Measurements from ENCODE around the gene RTTN.
"Not testable (repeated sequence)": the region's sequence is repeated elsewhere in the genome, so short reads cannot be mapped to it uniquely, and the experiment has no call there.

The RTTN gene

DNA sequence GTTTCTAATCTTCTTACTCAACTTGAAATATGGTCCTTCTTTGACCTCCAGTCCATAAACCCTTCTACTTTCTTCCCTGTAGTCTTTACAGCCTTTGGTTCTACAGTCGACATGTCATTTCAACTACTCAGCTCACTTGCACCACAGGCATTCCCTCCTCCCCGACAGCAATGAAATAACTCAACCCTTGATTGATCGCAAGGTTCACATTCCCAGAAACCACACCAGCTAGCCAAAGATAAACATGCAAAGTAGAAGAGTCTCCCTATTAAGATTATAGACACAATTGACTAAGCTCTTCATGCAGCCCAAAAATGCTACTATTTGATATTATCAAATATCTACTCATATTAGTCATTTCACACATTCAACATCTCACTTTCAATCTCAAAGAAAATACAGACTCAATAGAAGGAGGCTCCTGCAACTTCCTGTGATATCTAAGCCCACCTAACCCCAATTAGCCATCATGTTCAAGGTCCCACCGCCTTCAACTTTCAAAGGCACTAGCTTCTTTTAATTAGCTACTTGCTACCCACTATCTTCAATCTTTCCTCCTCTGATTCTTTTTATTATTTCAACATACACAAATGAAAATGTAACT, 50.8 kb downstream of the RTTN start:
- intact Hi-C loops (cut with DNase I) = no loop called here
- no peak for DNase-seq

DNA sequence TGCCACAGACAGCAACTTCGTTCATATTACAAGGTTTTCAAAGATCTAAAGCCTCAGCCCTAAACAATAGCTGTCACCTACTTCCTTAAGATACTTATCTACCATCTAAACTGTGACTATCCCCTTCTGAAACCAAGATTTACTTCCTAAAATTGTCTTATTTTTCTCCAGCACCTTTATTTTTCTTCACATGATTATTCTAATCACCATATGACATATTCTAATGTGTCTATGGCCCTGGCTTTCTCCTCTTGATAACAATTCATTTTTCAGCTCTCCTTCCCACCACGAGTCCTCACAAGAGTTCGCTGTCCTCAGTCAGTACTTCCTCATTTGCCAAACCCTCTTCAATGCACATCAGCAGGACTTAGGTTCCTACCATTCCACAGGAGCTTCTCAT, 53.9 kb downstream of the RTTN start:
- DNase-seq = no peak
- intact Hi-C loops (cut with DNase I) = no loop called here

DNA sequence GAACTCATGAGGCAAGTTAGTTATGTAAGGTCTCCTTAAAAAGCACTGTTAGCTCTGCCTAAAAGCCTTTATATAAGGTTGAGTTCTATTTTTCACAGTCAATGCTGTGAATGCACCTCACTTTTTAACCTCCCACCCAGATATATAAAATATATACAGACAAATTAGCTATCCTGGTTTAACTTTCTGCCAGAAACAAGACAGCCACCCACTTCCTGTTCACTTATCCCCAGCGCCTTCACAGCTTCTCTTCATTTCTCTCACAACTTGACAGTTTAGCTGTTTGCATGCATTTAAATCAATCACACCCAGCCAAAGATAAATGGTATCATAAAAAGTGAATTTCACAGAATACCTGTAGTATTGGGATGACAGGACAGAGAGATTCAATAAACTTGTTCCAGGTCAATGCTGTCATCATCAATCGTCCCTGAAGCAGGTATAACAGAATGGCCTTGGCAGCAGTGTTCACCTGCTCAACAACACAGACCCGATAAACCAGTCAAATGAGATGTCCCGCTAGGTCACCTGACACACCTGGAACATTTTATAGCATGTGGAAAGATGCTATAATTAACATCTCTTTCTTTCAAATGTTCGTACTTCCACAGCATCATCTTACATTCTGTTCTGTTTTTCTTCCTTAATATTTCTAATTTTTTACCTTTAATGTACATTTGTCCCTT, 55.7 kb downstream of the RTTN start:
- DNase-seq = no peak
- intact Hi-C loops (cut with DNase I) = no loop called here

GRCh38 chr18:70149156-70149555, 56.3 kb downstream of the RTTN start:
- DNase-seq = no peak
- intact Hi-C loops (cut with DNase I) = no loop called here

GRCh38 chr18:70148039-70148938, 57.2 kb downstream of the RTTN start:
- intact Hi-C loops (cut with DNase I) = no loop called here

DNA sequence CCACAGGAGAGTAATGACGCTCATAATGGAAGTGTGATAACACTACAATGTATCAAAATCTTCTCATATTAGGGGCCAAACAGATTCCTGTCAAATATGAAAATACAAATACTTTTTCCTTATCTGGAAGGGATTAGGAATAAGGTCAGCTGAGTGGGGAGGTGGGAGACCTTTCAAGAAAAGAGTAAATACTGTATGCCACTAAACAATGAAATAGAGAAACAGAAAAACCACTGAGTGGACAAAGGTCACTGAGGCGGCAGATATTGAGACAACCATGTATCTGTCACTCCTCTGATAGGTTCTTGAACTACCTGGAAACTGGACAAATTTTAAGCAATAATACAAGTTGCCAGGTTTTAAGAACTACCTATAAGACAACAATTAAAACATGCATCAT, 59.3 kb downstream of the RTTN start:
- no peak for DNase-seq
- intact Hi-C loops (cut with DNase I) = no loop called here

More at GRCh38 chr18:70148039-70148938, 57.2 kb downstream of the RTTN start:
- no peak for DNase-seq

DNA sequence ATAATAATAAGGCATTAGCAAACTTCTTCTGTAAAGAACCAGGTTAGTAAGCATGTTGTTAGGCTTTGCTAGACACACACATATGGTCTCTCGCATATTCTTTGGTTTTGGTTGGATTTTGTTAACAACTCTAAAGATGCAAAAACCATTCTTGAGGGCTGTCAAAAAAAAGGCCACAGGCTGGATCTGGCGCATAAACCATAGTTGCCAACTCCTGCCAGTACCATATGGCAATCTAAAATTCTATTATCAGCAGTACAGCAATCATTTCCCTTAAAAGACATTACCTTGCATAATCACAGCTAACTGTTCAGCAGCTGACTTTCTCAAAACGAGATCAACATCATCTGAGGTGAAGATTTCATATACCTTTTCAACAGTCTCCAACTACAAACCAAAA, 63.5 kb downstream of the RTTN start:
- DNase-seq = no peak
- intact Hi-C loops (cut with DNase I) = no loop called here

DNA sequence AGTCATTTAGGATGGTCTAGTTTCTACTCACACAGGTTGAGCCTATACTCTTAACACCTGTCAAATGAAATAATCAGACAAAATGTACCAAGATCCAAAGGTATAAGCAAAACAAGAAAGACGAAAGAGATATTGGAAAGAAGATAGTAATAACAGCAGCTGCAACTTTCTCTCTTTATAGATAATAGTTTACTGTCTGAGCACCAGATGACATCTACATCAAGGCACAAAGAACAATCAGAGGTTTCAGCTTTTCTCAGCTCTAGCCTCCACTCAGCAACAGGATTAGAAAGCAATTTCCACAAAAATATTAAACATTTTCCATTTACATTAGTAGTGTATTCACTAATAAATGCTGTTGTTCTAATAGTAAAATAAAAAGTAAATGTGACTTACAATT, 66.3 kb downstream of the RTTN start:
- intact Hi-C loops (cut with DNase I) = no loop called here
- DNase-seq = no peak

DNA sequence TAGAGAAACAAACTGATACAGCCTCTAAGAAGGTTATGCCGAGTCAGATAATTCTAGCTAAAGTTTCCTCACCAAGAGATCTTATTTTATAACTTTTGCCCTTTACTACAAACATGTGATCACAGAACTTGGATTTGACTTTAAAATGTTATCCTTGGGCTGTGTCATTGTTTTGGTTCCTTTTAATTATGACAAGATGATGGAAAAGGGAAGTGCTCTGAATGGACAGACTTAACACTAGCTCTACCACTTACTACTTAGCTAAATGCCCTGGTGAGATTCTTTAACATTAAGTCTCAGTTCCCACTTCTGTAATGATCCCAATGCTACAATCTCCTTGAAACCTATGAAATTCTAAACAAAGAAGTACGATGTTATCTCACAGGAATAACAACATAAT, 69.9 kb downstream of the RTTN start:
- intact Hi-C loops (cut with DNase I) = no loop called here
- no peak for DNase-seq

DNA sequence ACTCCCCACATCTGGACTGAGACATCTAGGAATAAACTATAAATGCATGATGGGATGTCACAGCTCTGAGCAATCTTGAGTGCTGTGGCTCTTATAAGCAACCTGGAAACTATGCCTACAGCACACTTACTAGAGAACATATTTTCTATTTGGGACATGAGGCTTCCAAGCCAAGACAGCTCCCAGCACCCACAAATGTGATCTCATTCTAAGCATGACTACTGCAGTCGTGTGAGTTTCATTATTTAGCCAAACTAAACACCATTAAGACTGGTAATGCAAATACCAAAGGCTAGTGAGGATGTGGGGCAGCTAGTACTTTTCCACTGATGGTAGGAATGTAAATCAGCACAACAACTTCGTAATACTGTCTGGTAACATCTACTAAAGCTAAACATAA, 72.5 kb downstream of the RTTN start:
- intact Hi-C loops (cut with DNase I) = no loop called here
- no peak for DNase-seq

DNA sequence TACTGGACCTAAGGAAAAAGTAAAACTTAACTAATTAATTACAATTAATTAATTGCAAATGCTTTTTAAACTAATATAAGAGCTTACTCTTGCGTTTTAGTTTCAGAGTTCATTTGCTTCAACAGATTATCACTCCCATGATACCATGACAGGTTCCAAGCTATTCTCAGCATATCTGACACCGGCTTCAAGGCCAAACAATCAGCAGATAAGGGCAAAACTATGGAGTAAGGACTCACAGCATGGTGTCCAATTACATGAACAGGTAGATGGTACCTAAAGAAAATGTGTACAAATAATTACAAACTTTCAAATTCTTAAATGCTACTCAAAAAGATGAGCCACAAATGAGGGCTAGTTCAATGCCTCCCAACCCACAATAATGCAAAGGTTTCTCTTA, 77.2 kb downstream of the RTTN start:
- intact Hi-C loops (cut with DNase I) = no loop called here
- no peak for DNase-seq

DNA sequence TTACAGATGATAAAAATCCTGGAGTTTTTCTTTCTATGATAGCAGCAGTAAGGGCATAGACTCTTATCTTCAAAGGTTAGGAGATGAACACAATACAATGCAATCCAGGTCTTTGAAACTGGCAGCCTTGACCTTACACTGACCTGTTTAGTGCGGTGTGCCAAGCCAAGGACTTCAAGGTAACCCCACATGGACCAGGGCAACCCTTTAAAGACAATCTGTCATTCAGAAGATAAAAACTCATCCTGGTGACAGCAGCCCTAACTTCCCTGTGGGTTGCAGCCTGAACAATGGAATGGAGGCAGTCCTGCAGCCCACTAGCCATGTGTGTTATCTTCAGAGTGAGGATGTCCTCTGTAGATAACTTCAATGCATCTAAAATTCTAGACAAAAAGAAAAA, 78.1 kb downstream of the RTTN start:
- no peak for DNase-seq
- intact Hi-C loops (cut with DNase I) = no loop called here

- intact Hi-C loops (cut with DNase I) = no loop called here
- no peak for DNase-seq
Observed at GRCh38 chr18:70126832-70127231, 78.7 kb downstream of the RTTN start.

DNA sequence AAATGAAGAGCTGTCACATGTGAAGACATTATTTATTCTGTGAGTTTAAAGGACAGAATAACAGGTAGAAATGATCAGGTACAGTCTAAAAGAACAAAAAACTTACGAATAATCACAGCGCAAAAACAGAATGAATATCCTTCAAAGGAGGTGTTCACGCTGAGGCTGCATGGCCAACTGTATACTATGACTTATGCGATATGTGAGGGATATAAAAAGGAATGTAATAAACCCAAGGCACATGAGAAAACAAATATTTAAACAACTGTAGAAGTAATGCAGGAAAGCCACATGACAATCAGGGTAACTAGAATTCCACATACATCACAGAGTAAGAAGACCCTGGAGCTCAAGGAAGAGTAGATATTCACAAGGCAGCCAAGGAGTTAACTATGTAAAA, 81.3 kb downstream of the RTTN start:
- no peak for DNase-seq
- intact Hi-C loops (cut with DNase I) = no loop called here

DNA sequence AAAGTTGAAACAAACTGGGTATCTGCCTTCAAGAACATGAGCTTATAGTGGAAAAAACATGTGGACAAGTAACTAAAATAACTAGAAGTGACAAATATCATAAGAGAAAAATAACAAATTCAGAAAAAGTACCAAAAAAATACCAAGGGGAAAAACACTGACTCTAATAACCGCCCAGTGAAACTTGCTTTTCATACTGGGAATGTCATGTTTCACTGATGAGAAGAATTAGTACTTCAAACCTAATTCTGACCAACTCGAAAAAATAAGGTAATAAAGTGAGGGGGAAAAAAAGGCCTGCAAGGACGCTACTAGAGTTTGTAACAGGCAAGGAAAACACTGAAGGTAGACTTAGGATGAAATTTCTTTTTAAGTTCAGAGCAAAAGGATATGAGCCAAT, 83.6 kb downstream of the RTTN start:
- intact Hi-C loops (cut with DNase I) = no loop called here
- no peak for DNase-seq

DNA sequence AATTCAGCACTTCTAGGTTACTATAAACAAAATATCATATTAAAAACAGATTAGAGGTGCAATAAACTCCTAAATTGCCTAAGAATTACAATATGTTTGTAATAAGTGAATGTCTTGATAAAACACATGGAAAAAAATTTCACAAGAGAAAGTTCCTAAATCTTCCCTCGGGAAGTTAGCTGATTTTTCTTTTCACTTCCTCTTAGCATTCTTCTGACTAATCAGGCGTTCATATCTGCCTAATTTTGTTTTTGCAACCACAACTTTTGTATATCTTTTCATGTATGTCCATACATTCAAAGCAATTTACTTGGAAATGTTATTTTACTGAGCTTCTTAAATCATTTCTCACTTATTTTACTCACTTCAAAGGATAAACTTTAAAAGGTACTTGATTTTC, 88.5 kb downstream of the RTTN start:
- intact Hi-C loops (cut with DNase I) = no loop called here
- no peak for DNase-seq

- no peak for DNase-seq
- intact Hi-C loops (cut with DNase I) = no loop called here
Observed at GRCh38 chr18:70113511-70113910, 92.0 kb downstream of the RTTN start.

DNA sequence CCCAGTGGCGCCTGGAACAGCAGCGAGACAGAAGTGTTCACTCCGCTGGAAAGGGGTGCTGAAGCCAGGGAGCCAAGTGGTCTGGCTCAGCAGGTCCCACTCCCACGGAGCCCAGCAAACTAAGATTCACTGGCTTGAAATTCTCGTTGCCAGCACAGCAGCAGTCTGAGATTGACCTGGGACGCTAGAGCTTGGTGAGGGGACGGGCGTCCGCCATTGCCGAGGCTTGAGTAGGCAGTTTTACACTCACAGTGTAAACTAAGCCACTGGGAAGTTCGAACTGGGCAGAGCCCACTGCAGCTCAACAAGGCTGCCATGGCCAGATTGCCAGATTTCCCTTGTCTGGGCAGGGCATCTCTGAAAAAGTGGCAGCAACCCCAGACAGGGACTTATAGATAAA, 94.8 kb downstream of the RTTN start:
- peak in 1 of 10 donors; percentile 53 for DNase-seq
- intact Hi-C loops (cut with DNase I) = no loop called here

- no peak for DNase-seq
- intact Hi-C loops (cut with DNase I) = no loop called here
Observed at GRCh38 chr18:70107091-70107490, 98.4 kb downstream of the RTTN start.

GRCh38 chr18:70102854-70103253, 102.6 kb downstream of the RTTN start:
- peak in 1 of 10 donors; percentile 76 for DNase-seq
- intact Hi-C loops (cut with DNase I) = not testable (repeated sequence)

- intact Hi-C loops (cut with DNase I) = loop anchor here (10.0 kb wide), 1 partner anchor 1245 kb away; no protein-coding TSS in a partner anchor
Observed at GRCh38 chr18:70089858-70090257, 115.6 kb downstream of the RTTN start.

GRCh38 chr18:70086085-70086484, 119.4 kb downstream of the RTTN start:
- intact Hi-C loops (cut with DNase I) = loop anchor here (10.0 kb wide), 1 partner anchor 1241 kb away; no protein-coding TSS in a partner anchor
- no peak for DNase-seq

More at GRCh38 chr18:70089858-70090257, 115.6 kb downstream of the RTTN start:
- DNase-seq = no peak

Data from posterior cingulate gyrus (tissue), 11 donors.